Lower leg skin (tissue), 4 donors: ENCODE results near the gene KIF25. TPM values are rescaled to one million over a fixed set of nuclear protein-coding genes. Genes with fewer than 3 reads are reported as not detected.

Source experiments
- DNase-seq, 2 donors: peaks; one replicate each; pipeline ENCODE4 v3.0.0-alpha.2; 2019; ENCODE audit warnings: low spot score in 2 of 2
- H3K4me3 ChIP-seq: fragments of 200-600 bp; sonication (generic); 2 replicates; pipeline ENCODE4 v1.5.1; 2017; ENCODE audit warnings: mild to moderate bottlenecking, low read depth; ENCODE audit not compliant: poor library complexity, severe bottlenecking
- CTCF ChIP-seq, 3 donors: fragments of 450-650 bp; IDR thresholded peaks; one replicate each; pipeline ENCODE4 v1.5.1; 2016; ENCODE audit warnings: antibody characterized with exemption in 3 of 3, mild to moderate bottlenecking in 3 of 3, moderate library complexity in 2 of 3
- POLR2A ChIP-seq, 2 donors: fragments of 450-650 bp; IDR thresholded peaks; one replicate each; pipeline ENCODE4 v1.6.1; 2016 to 2017; ENCODE audit warnings: antibody characterized with exemption in 2 of 2, mild to moderate bottlenecking in 1 of 2, moderate library complexity in 1 of 2
- WGBS, 2 donors: methylation state at CpG; one replicate each; pipeline ENCODE4 v1.1.5; 2018; 5-methylcytosine and 5-hydroxymethylcytosine counted together
- intact Hi-C: fragments of 100-400 bp; cut with DNase I; formaldehyde crosslinking; loops from one replicate; pipeline ENCODE4 v1.15.0; 2023; ENCODE audit warnings: low total_unique reads
- total RNA-seq, 4 donors: library from RNA; depleted of rRNA; stranded (reverse); fragments of >200 nt; gene quantifications; one replicate each; pipeline ENCODE4 v1.1.0, GENCODE V29; 2016

KIF25 gene
- total RNA-seq, 4 donors from 2014 or later: 0.29 to 0.86 TPM; not detected in 2

DNA sequence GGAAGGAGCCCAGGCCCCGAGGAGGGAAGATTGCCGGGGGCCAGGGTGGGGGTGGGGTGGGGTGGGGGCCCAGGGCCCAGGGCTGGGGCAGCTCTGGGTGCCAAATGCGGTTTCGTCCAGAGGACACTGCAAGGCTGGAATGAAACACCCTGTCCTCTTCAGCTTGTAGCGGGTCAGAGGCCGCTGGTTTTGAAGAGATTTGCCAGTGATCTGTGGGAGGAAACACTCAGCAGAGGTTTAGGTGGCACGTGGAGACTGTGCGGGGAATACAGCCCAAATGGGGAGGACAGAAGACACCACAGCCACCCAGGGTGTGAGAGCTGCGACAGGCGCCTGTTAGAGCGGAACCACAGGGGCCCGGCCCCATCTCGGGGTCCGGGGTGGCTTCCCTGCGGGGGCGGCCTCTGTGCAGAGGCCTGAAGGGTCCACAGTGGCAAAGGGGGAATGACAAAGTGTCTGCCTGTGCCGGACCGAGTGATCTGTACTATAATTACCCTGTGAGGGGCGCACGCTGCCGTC, 52.3 kb downstream of the KIF25 start:
- TF ChIP-seq CTCF (IDR thresholded peaks at IDR 0.05) (no peak), POLR2A (IDR thresholded peaks at IDR 0.05) (no peak)
- H3K4me3 ChIP-seq: no peak overlapping the region
- intact Hi-C loops: no loop called here
- no peak for DNase-seq
- 87 to 90% methylated on average over 20 to 21 of the region's 21 CpGs for WGBS, 2 donors

DNA sequence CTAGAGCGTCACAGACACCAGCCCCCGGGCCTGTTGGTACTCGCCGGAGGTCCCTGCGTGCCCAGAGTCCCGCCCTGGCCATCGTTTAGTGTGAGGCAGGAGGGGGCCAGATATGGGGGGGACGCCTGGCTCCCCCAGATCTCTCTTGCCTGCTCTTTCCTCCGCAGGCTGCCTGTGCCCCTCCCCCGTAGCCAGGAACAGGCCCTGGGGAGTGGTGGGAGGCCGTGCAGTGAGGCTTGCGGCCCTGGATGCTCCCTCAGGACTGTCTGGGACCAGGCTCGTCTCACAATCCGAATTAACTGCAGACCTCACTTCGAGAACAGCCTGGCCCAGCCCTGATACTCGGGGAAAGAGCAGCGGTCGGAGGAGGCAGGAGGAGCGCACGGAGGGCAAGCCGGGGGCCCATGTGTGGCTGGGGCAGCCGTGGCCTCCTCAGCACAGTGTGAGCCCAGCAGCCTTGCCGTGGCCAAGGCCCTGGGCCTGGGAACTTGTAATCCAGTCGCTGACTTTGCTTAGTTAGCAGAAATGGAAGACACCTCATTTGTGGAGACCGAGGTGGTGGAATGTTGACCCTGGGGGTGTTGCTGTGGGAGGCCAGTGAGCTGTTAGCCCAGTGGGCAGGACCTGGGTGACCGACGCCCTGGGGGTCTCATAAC, 52.9 kb downstream of the KIF25 start:
- no peak for TF ChIP-seq POLR2A (IDR thresholded peaks at IDR 0.05)
- no peak for TF ChIP-seq CTCF (IDR thresholded peaks at IDR 0.05)
- intact Hi-C loops: no loop called here
- H3K4me3 ChIP-seq: no peak overlapping the region
- WGBS, 2 donors: 78 to 90% methylated on average over 27 of the region's 27 CpGs
- no peak for DNase-seq

DNA sequence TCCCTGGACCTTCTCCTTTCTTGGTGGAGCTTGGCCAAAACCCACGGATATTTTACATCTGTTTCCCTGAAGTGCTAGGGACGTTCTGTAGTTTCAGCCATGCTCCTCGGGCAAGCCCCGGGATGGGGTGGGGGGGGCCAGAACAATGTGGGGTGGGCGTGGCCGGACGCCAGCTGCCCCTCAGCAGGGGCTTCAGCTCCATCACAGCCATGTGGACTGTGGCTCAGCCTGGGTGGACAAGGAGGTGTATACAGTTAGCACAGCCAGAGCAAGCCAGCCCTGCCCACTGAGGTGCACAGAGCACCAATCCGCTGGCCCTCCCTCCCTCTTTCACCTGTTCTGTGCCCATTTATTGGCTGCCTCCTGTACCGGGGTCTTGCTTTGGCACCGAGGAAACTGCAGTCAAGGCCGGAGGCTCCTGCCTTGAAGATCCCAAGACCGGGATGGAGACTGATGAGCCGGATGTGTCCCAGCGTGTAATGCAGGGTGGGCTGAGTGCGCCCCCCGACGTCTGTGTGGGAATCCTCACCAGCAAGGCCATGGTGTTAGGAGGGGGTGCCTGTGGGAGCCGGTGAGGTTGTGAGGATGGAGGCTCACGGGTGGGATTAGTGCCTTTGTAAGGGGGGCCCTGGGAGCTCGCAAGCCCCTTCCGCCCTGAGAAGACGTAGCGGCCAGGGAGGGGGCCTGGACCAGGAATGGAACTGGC, 53.6 kb downstream of the KIF25 start:
- H3K4me3 ChIP-seq: no peak overlapping the region
- DNase-seq: no peak
- intact Hi-C loops: no loop called here
- WGBS, 2 donors: 66 to 67% methylated on average over 20 to 22 of the region's 23 CpGs
- TF ChIP-seq POLR2A (IDR thresholded peaks at IDR 0.05) (no peak), CTCF (IDR thresholded peaks at IDR 0.05) (no peak)

GRCh38 chr6:168051648-168052047, 54.2 kb downstream of the KIF25 start:
- TF ChIP-seq CTCF (IDR thresholded peaks at IDR 0.05): no peak
- no peak for TF ChIP-seq POLR2A (IDR thresholded peaks at IDR 0.05)
- DNase-seq: no peak
- intact Hi-C loops: no loop called here
- 91% methylated on average over 9 of the region's 9 CpGs for WGBS, 2 donors
- no peak overlapping the region for H3K4me3 ChIP-seq

DNA sequence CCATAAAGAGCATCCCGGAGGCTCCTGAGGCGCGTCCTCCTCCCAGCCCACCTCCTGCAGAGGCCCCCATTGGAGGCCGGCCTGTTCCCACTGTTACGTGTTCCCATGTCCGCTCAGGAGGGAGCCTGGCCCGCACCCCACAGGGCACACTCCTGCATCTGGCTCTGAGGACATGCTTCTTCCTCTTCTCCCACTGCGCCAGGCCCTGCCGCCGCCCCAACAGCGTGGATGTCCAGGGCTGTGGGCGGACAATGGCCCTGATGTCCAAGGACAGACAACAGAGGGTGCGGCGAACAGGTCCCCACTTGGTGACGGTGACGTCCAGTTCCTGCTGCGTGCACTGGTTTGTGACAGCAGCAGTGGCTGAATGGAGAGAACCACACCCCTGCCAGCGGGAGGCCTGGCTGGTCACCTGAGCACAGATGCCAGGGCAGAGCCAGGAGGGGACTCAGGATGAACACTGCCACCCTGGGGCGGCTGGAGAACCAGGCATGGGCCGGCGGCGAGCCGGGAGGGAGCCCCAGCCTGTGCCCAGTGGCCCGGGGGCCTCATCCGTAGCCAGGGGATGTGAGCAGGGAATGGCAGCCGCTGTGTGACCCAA, 54.9 kb downstream of the KIF25 start:
- DNase-seq: no peak
- TF ChIP-seq POLR2A (IDR thresholded peaks at IDR 0.05) (no peak), CTCF (IDR thresholded peaks at IDR 0.05) (no peak)
- intact Hi-C loops: no loop called here
- no peak overlapping the region for H3K4me3 ChIP-seq
- 94 to 95% methylated on average over 26 of the region's 26 CpGs for WGBS, 2 donors
